Mucosa of descending colon (tissue), 3 donors: Measurements from ENCODE around the gene TRMT61B. TPM values are rescaled to one million over a fixed set of nuclear protein-coding genes. Genes with fewer than 3 reads are reported as not detected.

Experiments used
- ATAC-seq: fragments of 200-7000 bp; cut with Tn5 transposase; one replicate; pipeline ENCODE4 v1.9.1; 2020; ENCODE audit warnings: mild to moderate bottlenecking, moderate library complexity
- DNase-seq, 3 donors: peaks; one replicate each; pipeline ENCODE4 v3.0.0-alpha.2; 2020
- H3K36me3 ChIP-seq: fragments of 200-600 bp; one replicate; pipeline ENCODE4 v1.8.0; 2021; ENCODE audit warnings: low read depth, mild to moderate bottlenecking
- H3K4me1 ChIP-seq: fragments of 200-600 bp; one replicate; pipeline ENCODE4 v1.8.0; 2021; ENCODE audit warnings: low read depth, mild to moderate bottlenecking
- H3K4me3 ChIP-seq: fragments of 200-600 bp; one replicate; pipeline ENCODE4 v1.8.0; 2021; ENCODE audit warnings: mild to moderate bottlenecking
- H3K9me3 ChIP-seq: fragments of 200-600 bp; one replicate; pipeline ENCODE4 v1.8.0; 2021; ENCODE audit warnings: mild to moderate bottlenecking
- CTCF ChIP-seq: fragments of 200-600 bp; IDR thresholded peaks from one replicate; pipeline ENCODE4 v1.8.0; 2022; ENCODE audit warnings: antibody characterized with exemption, mild to moderate bottlenecking
- intact Hi-C, 2 donors: fragments of 100-400 bp; cut with DNase I in 1 of 2; cut with micrococcal nuclease in 1 of 2; formaldehyde crosslinking; loops; one replicate each; pipeline versions ENCODE4 v1.11.0 to v1.11.1; 2022; cut with DNase I, micrococcal nuclease
- total RNA-seq, 3 donors: library from RNA; stranded (reverse); fragmentation: NEBNext Ultra II Directional in 2 of 3; extraction: Animal tissue kit (Norgen Biotek cat#: 25700) in 2 of 3; gene quantifications; one replicate each; pipeline versions ENCODE4 v1.2.1 to v1.2.4, GENCODE V29; 2021 to 2023
- donor health status: DM: no; HTN: no; CAD: no; lungs with moderate emphysema.
- donor health status: DM: no; HTN: no; CAD: no.
- donor health status: DM: no; HTN: yes; CAD: no.

Gene TRMT61B
- total RNA-seq, 3 donors from 2014 or later, result 9.4 to 12.4 (median 9.6) TPM

GRCh38 chr2:28833740-28834470 is 36.2 kb downstream of the TRMT61B start:
- no peaks in the 10 kb centered on the region for H3K9me3 ChIP-seq
- no peak overlapping the region for H3K4me3 ChIP-seq
- no peak for TF ChIP-seq CTCF
- no peaks in the 10 kb centered on the region for H3K4me1 ChIP-seq
- ATAC-seq (no peak), DNase-seq (no peak)
- no peaks in the 10 kb centered on the region for H3K36me3 ChIP-seq
- intact Hi-C loops, result no loop called here

GRCh38 chr2:28828382-28828781 is 41.7 kb downstream of the TRMT61B start:
- intact Hi-C loops, result no loop called here
- no peak overlapping the region for H3K4me3 ChIP-seq
- ATAC-seq (no peak), DNase-seq (no peak)
- TF ChIP-seq CTCF, result no peak
- no peaks in the 10 kb centered on the region for H3K36me3 ChIP-seq
- H3K4me1 ChIP-seq, result no peaks in the 10 kb centered on the region
- H3K9me3 ChIP-seq, result no peaks in the 10 kb centered on the region

- Histone ChIP-seq H3K36me3 (no peaks in the 10 kb centered on the region), H3K4me1 (no peaks in the 10 kb centered on the region), H3K4me3 (no peak overlapping the region), H3K9me3 (no peaks in the 10 kb centered on the region)
- DNase-seq (no peak), ATAC-seq (no peak)
- intact Hi-C loops, result no loop called here
- no peak for TF ChIP-seq CTCF
Observed at GRCh38 chr2:28824870-28825269, 45.2 kb downstream of the TRMT61B start.

- intact Hi-C loops, result no loop called here
Observed at GRCh38 chr2:28824207-28824606, 45.9 kb downstream of the TRMT61B start.

GRCh38 chr2:28822036-28822435 is 48.1 kb downstream of the TRMT61B start:
- Histone ChIP-seq H3K4me1 (no peaks in the 10 kb centered on the region), H3K36me3 (no peaks in the 10 kb centered on the region), H3K9me3 (no peaks in the 10 kb centered on the region), H3K4me3 (no peak overlapping the region)
- intact Hi-C loops, result no loop called here
- ATAC-seq (no peak), DNase-seq (no peak)
- TF ChIP-seq CTCF, result no peak

More at GRCh38 chr2:28824207-28824606, 45.9 kb downstream of the TRMT61B start:
- no peak for ATAC-seq
- TF ChIP-seq CTCF, result no peak
- no peak for DNase-seq
- Histone ChIP-seq H3K4me1 (no peaks in the 10 kb centered on the region), H3K36me3 (no peaks in the 10 kb centered on the region), H3K4me3 (no peak overlapping the region), H3K9me3 (no peaks in the 10 kb centered on the region)
